ENCODE results near the gene CBFA2T3.
"Not testable (repeated sequence)": the region's sequence is repeated elsewhere in the genome, so short reads cannot be mapped to it uniquely, and the experiment has no call there.

The CBFA2T3 gene

DNA sequence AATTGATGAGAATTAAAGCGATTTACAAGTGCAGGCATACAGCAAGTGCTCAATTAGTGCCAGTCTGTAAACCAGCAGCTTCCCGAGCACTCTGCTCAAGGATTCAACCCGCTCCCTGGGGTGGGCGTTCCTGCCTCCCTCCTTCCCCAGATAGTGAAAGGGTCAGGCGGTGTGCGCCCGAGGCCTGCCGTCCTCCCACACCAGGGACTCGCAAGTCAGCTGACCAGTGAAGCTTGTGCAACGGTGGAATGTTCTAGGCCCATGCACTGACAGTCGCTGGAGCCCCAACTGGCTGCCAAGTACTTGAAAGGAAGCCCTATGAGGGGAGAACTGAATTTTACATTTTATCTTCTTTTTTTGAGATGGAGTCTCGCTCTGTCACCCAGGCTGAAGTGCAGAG, 57.1 kb downstream of the CBFA2T3 start:
- H3K27ac ChIP-seq (ENCODE audit: low read depth, low read length) = no peak overlapping the region
- no peak overlapping the region for H3K9ac ChIP-seq (ENCODE audit: low read length)
- H3K4me3 ChIP-seq (ENCODE audit: low read depth in 1 of 2, low read length in 2 of 2) = no peak overlapping the region
- H3K4me1 ChIP-seq (ENCODE audit: insufficient read depth, low read length) = no peaks in the 10 kb centered on the region
- peaks cover 0 to 24% of the 10 kb centered on the region in 2 donors for H3K27me3 ChIP-seq (ENCODE audit: control insufficient read depth in 1 of 2, insufficient read depth in 2 of 2, low read length in 2 of 2)
- H3K36me3 ChIP-seq (ENCODE audit: insufficient read depth, low read length) = no peaks in the 10 kb centered on the region
- no peaks in the 10 kb centered on the region for H3K9me3 ChIP-seq (ENCODE audit: low read length)

GRCh38 chr16:88918896-88919295, 58.1 kb downstream of the CBFA2T3 start:
- H3K9ac ChIP-seq (ENCODE audit: low read length); H3K9me3 ChIP-seq (ENCODE audit: low read length); H3K27ac ChIP-seq (ENCODE audit: low read depth, low read length); H3K4me3 ChIP-seq (ENCODE audit: low read depth in 1 of 2, low read length in 2 of 2); H3K4me1 ChIP-seq (ENCODE audit: insufficient read depth, low read length); H3K36me3 ChIP-seq (ENCODE audit: insufficient read depth, low read length): not testable (repeated sequence)
- peaks cover 3 to 20% of the 10 kb centered on the region in 2 donors for H3K27me3 ChIP-seq (ENCODE audit: control insufficient read depth in 1 of 2, insufficient read depth in 2 of 2, low read length in 2 of 2)

DNA sequence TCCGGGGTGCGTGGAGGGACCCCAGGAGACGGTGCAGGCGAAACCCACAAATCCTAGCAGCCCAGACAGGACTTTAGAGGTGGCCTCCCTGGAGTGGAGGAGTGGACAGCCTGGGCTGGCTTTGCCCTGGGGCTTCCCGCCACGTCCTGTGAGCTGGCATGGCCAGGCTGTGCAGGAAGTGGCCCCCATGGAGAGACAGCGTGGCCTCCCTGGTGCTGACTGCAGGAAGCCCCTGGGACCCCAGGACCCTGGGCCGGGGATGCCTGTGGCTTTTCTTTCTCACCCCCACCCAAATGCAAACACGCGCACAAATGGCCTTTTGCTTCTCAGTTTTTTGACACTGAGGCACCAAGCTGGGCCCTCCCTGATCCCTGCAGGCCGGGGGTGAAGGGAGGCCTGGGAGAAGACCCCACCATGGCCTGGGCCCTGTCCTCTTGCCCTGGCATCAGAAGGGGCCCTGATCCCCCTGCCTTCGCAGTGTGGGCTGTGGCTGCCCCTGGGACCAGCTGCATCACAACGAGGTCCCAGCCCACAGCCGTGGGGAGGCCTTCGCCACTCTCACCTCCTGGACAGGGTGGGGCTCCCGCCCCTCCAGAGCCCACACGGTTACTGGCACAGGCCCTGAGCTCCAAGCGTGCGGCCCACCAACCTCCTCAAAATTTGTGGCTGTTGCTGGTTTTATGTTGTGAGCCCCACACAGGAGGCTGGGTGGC, 58.9 kb downstream of the CBFA2T3 start:
- Histone ChIP-seq H3K9me3 (ENCODE audit: low read length) (no peaks in the 10 kb centered on the region), H3K9ac (ENCODE audit: low read length) (no peak overlapping the region), H3K4me1 (ENCODE audit: insufficient read depth, low read length) (no peaks in the 10 kb centered on the region), H3K36me3 (ENCODE audit: insufficient read depth, low read length) (no peaks in the 10 kb centered on the region), H3K27ac (ENCODE audit: low read depth, low read length) (no peak overlapping the region), H3K4me3 (ENCODE audit: low read depth in 1 of 2, low read length in 2 of 2) (no peak overlapping the region), H3K27me3 (ENCODE audit: control insufficient read depth in 1 of 2, insufficient read depth in 2 of 2, low read length in 2 of 2) (peaks cover 3 to 16% of the 10 kb centered on the region in 2 donors)

GRCh38 chr16:88917146-88917914, 59.7 kb downstream of the CBFA2T3 start:
- no peak overlapping the region for H3K4me3 ChIP-seq (ENCODE audit: low read depth in 1 of 2, low read length in 2 of 2)
- H3K4me1 ChIP-seq (ENCODE audit: insufficient read depth, low read length) = no peaks in the 10 kb centered on the region
- H3K9me3 ChIP-seq (ENCODE audit: low read length) = no peaks in the 10 kb centered on the region
- no peak overlapping the region for H3K27ac ChIP-seq (ENCODE audit: low read depth, low read length)
- no peak overlapping the region for H3K9ac ChIP-seq (ENCODE audit: low read length)
- no peaks in the 10 kb centered on the region for H3K36me3 ChIP-seq (ENCODE audit: insufficient read depth, low read length)
- H3K27me3 ChIP-seq (ENCODE audit: control insufficient read depth in 1 of 2, insufficient read depth in 2 of 2, low read length in 2 of 2) = peaks cover 3 to 16% of the 10 kb centered on the region in 2 donors

DNA sequence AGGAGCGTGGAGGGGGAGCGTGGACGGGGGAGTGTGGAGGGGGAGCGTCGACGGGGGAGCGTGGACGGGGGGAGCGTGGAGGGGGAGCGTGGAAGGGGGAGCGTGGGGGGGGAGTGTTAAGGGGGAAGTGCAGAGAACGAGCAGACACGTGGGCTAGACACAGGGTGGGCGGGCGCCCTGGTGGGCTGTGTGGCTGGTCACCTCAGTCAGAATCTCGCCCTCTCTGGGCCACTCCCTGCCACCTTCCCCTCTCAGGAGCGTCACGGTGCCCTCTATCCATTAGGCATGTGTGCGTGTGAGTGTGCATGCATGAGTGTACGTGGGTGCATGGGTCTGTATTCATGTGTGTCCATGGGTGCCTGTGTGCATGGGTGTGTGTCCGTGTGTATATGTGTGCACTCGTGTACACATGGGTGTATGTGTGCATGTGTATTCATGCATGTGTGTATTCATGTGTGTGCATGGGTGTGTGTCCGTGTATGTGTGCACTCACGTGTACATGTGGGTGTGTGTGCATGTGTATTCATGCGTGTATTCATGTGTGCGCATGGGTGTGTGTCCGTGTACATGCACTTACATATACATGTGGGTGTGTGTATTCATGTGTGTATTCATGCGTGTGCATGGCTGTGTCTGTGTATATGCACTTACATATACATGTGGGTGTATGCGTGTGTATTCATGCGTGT, 61.2 kb downstream of the CBFA2T3 start:
- Histone ChIP-seq H3K27me3 (ENCODE audit: control insufficient read depth in 1 of 2, insufficient read depth in 2 of 2, low read length in 2 of 2) (peaks cover 3 to 27% of the 10 kb centered on the region in 2 donors), H3K4me3 (ENCODE audit: low read depth in 1 of 2, low read length in 2 of 2) (no peak overlapping the region), H3K9me3 (ENCODE audit: low read length) (no peaks in the 10 kb centered on the region), H3K27ac (ENCODE audit: low read depth, low read length) (no peak overlapping the region), H3K4me1 (ENCODE audit: insufficient read depth, low read length) (no peaks in the 10 kb centered on the region), H3K9ac (ENCODE audit: low read length) (no peak overlapping the region), H3K36me3 (ENCODE audit: insufficient read depth, low read length) (no peaks in the 10 kb centered on the region)

GRCh38 chr16:88914750-88915368, 62.1 kb downstream of the CBFA2T3 start:
- no peaks in the 10 kb centered on the region for H3K36me3 ChIP-seq (ENCODE audit: insufficient read depth, low read length)

DNA sequence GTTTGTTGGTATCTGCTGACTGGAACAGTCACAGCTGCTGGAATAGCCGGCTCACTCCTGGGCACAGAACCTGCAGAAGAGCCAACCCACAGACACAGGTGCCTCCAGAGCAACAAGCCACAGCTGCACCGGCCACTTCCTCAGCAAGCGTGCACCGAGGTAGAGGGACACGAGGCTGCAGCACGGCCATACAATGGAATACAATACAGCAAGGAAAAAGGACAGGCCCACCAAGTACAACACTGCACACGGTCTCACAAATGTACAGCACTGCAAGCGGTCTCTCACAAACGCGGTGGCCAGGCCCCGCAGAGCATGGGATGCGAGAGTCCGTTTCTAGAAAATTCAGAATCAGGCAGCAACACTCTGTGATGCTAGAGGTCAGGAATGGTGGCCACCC, 63.1 kb downstream of the CBFA2T3 start:
- H3K36me3 ChIP-seq (ENCODE audit: insufficient read depth, low read length) = no peaks in the 10 kb centered on the region
- H3K27me3 ChIP-seq (ENCODE audit: control insufficient read depth in 1 of 2, insufficient read depth in 2 of 2, low read length in 2 of 2) = peaks cover 3 to 27% of the 10 kb centered on the region in 2 donors
- no peak overlapping the region for H3K4me3 ChIP-seq (ENCODE audit: low read depth in 1 of 2, low read length in 2 of 2)
- H3K27ac ChIP-seq (ENCODE audit: low read depth, low read length) = no peak overlapping the region
- H3K4me1 ChIP-seq (ENCODE audit: insufficient read depth, low read length) = no peaks in the 10 kb centered on the region
- no peak overlapping the region for H3K9ac ChIP-seq (ENCODE audit: low read length)
- H3K9me3 ChIP-seq (ENCODE audit: low read length) = no peaks in the 10 kb centered on the region

More at GRCh38 chr16:88914750-88915368, 62.1 kb downstream of the CBFA2T3 start:
- H3K9me3 ChIP-seq (ENCODE audit: low read length) = no peaks in the 10 kb centered on the region
- H3K4me3 ChIP-seq (ENCODE audit: low read depth in 1 of 2, low read length in 2 of 2) = no peak overlapping the region
- no peaks in the 10 kb centered on the region for H3K4me1 ChIP-seq (ENCODE audit: insufficient read depth, low read length)
- H3K9ac ChIP-seq (ENCODE audit: low read length) = no peak overlapping the region
- H3K27me3 ChIP-seq (ENCODE audit: control insufficient read depth in 1 of 2, insufficient read depth in 2 of 2, low read length in 2 of 2) = peaks cover 3 to 27% of the 10 kb centered on the region in 2 donors
- no peak overlapping the region for H3K27ac ChIP-seq (ENCODE audit: low read depth, low read length)

DNA sequence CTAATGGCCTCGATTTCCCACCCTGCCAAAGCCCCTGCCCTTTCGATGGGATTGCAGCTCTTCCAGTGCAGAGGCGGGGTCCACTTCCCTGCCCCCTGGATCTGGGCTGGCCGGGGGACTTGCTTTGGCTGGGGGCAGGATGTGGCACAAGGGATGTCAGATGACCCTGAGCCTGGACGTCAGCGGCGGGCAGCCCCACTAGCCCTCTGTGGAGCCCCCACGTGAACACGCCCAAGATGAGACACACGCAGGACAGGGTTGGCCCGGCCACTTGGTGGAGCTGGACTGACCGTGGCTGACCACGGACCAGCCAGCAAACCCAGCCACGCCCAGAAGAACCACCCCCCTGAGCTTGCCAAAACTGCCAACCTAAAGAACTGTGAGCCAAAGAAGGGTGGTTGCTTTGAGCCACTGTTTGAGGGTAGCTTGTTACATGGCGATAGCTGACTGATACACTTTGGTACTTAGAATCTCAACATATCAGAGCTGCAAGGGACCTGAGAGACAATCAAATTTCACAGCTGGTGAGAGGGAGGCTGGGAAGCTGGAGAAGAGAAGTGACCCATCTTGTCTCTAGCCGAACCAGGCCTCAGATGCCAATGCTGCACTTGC, 63.9 kb downstream of the CBFA2T3 start:
- Histone ChIP-seq H3K36me3 (ENCODE audit: insufficient read depth, low read length) (no peaks in the 10 kb centered on the region), H3K4me1 (ENCODE audit: insufficient read depth, low read length) (no peaks in the 10 kb centered on the region), H3K9me3 (ENCODE audit: low read length) (no peaks in the 10 kb centered on the region), H3K27ac (ENCODE audit: low read depth, low read length) (no peak overlapping the region), H3K9ac (ENCODE audit: low read length) (no peak overlapping the region), H3K4me3 (ENCODE audit: low read depth in 1 of 2, low read length in 2 of 2) (no peak overlapping the region), H3K27me3 (ENCODE audit: control insufficient read depth in 1 of 2, insufficient read depth in 2 of 2, low read length in 2 of 2) (peaks cover 3 to 24% of the 10 kb centered on the region in 2 donors)

GRCh38 chr16:88912556-88912955, 64.5 kb downstream of the CBFA2T3 start:
- Histone ChIP-seq H3K9ac (ENCODE audit: low read length) (no peak overlapping the region), H3K4me1 (ENCODE audit: insufficient read depth, low read length) (no peaks in the 10 kb centered on the region), H3K27ac (ENCODE audit: low read depth, low read length) (no peak overlapping the region), H3K27me3 (ENCODE audit: control insufficient read depth in 1 of 2, insufficient read depth in 2 of 2, low read length in 2 of 2) (peaks cover 3 to 19% of the 10 kb centered on the region in 2 donors), H3K9me3 (ENCODE audit: low read length) (no peaks in the 10 kb centered on the region), H3K36me3 (ENCODE audit: insufficient read depth, low read length) (no peaks in the 10 kb centered on the region), H3K4me3 (ENCODE audit: low read depth in 1 of 2, low read length in 2 of 2) (no peak overlapping the region)

GRCh38 chr16:88911946-88912310, 65.1 kb downstream of the CBFA2T3 start:
- H3K4me1 ChIP-seq (ENCODE audit: insufficient read depth, low read length) = no peaks in the 10 kb centered on the region
- H3K27me3 ChIP-seq (ENCODE audit: control insufficient read depth in 1 of 2, insufficient read depth in 2 of 2, low read length in 2 of 2) = peaks cover 3 to 17% of the 10 kb centered on the region in 2 donors
- no peaks in the 10 kb centered on the region for H3K9me3 ChIP-seq (ENCODE audit: low read length)
- no peak overlapping the region for H3K4me3 ChIP-seq (ENCODE audit: low read depth in 1 of 2, low read length in 2 of 2)
- H3K9ac ChIP-seq (ENCODE audit: low read length) = no peak overlapping the region
- H3K36me3 ChIP-seq (ENCODE audit: insufficient read depth, low read length) = no peaks in the 10 kb centered on the region
- H3K27ac ChIP-seq (ENCODE audit: low read depth, low read length) = no peak overlapping the region
